Measurements from ENCODE around the gene UACA.

The UACA gene

DNA sequence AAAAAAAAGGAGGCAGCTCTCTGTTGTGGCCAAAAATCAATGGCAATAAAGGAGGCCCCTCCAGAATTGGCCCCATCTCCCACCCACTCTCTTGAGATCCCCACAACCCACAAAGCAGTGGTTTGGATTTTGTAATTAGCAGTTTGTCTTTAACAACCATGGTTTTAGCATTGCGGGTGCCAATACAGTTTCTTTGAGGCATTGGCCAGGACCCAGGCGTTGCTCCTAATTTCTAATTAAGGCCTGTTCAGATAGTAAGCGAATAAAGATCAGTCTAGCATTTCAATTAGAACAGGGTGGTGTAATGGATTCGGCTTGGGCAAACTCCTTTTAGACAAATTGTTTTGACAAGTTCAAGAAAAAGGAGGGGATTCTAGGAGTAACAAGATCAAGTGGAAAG is 23.6 kb upstream of the UACA start:
- DNase-seq: no peak

DNA sequence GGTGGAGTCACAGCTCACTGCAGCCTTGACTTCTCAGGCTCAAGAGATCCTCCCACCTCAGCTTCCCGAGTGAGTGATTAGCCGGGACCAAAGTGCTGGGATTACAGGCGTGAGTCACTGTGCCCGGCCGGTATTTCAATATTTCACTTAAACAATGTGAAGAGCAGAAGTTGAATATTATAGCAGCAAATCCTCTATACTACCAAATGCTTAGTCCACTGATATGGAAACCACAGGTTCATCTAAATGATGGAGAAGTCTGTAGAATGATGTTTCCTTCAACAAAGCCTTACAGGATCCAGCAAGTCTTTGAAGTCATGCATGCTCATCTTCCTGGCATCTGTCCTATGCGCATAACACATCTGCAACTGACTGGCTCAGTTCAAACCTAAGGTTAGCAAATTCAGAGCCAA is 20.3 kb upstream of the UACA start:
- DNase-seq: no peak

DNA sequence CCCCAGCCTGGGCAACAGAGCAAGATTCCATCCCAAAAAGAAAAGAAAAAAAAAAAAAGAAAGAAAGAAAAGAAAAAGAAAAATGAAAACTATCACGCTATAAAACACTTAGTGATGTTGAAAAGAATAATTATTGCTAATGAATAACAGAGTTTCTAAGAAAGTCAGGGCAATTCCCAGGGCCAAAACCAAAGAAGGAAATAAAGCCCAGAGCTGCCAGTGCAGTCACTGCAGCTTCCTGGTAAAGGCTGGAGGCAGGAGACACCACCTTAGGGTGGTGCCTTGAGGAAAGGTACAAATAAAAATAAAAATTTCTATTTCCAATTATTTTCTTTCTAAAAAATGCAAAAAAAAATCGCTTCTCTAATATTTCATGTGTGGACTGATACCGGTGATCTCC is 19.7 kb upstream of the UACA start:
- no peak for DNase-seq

DNA sequence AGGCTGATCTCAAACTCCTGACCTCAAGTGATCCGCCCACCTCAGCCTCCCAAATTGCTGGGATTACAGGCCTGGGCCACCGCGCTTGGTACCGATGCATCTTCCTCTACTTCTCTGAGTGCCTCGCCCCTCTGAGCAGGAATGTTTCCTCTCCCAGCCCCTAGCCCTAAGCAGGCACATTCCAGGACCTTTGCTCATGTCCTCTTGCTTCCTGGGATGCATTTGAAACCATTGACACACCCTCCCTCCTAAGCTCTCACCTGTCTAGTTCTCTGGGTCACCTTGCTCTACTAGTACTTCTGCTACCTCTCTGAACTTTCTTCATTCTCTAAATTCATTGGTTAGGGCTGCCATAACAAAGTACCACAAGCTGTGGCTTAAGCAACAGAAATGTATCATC is 17.9 kb upstream of the UACA start:
- no peak for DNase-seq

DNA sequence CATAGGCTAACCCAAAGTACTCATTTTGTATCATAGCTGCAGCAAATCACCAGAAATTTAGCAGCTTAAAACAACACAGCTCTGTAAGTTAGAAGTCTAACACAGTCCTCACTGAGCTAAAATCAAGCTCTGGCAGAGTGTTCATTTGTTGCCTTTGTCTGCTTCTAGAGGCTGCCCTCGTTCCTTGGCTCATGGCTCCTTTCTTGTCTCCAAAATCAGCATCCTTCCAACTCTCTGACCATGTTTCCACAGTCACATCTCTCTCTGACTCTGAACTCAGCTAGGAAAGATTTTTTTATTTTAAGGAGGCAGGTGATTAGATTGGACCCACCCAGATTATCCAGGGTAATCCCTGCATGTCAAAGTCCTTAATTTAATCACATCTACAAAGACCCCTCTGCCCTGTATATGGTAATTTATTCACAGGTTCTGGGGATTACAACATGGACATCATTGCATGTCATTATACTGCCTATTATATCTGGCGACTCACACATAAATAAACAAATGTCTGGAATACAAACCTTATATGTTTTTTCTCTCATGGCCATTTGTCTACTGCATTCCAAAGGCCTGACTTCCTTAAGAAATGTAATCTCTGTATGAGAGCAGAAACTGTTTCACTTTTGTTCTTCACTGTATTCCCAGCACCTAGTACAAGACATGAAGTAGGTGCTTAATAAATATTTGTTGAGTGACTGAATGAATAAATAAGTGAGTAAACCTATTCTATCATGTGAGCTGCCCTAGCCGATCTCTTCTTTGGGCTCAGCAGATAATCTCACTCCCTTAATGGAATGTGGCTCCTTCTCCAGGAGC is 15.1 kb upstream of the UACA start:
- DNase-seq: no peak

DNA sequence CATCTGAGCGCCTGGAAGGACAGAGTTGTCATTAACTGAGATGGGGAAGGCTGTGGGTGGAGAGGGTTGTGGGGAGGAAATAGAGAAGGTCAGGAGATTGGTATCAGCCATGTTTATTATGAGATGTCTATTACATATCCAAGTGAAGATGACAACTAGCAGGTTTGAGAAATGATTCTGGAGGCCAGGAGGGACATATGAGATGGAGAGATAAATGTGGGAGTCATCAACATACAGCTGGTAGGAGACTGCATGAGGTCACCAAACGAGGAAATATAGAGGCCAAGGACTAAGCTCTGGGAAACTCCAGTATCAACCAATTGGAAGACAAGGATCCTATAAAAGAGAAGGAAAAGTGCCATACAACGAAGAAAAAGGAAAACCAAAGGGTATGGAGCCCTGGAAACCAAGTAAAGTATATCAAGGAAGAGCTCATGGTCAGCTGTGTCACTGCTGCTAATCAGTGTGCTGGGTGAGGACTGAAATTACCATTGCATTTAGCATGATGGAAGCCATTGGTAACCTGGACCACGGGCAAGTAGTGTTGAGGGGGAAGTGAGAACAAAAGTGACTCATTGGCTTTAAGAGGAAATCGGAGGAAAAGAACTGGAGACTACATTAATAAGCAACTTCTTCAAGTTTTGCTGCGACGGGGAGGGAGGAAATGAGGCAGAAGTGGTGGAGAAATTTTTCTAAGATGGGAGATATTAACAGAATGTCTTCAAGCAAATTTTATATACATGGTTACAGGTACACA is 14.0 kb upstream of the UACA start:
- DNase-seq: no peak

DNA sequence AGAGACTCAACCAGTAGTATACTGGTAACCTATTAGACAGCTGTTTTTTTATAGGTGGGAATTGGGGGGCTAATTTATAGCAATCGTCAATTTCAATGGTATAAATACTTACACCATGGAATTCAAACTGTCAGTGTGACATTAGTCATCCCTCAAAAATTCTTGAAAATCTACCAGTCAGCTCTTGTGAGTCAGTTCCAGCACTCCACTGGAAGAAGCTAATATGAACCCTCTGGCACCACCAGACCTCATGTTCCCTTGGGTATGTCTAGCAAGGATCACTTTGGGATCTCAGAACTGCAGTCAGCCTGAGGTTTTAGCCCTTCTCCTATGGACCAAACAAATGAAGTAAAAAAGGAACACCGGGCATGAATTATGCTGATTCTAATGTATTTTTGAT is 11.8 kb upstream of the UACA start:
- no peak for DNase-seq

DNA sequence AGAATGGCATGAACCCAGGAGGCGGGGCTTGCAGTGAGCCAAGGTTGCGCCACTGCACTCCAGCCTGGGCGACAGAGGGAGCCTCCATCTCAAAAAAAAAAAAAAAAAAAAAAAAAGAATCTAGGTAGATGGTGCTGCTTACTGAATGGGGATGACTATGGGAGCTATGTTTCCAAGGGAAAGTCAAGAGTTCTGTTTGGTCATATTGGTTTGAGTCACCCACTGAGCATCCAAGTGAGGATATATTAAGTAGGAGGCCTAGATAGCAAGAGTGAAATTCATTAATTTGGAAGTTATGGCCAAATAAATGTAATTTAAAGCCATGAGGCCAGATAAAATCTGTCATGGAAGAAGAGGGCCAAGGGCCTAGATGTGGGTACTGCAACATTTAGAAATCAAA is 9.0 kb upstream of the UACA start:
- no peak for DNase-seq

DNA sequence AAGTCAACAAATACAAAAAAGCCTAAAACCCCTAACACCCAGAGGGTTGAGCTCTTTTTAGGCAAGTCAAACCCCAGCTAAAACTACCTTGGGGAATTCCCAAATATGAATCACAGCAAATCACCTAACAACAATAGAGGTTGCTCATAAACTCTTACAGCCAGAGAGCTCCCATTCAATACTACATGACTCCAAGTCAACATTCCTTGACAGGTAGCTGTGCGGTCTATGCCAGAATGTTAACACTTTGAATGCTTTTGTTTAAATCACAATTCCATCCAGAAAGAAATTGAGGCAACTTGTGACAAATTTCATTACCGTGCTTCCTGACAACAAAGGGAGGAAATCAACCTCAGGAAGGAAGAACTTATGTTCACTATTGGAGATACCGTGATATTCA is 7.5 kb upstream of the UACA start:
- no peak for DNase-seq

DNA sequence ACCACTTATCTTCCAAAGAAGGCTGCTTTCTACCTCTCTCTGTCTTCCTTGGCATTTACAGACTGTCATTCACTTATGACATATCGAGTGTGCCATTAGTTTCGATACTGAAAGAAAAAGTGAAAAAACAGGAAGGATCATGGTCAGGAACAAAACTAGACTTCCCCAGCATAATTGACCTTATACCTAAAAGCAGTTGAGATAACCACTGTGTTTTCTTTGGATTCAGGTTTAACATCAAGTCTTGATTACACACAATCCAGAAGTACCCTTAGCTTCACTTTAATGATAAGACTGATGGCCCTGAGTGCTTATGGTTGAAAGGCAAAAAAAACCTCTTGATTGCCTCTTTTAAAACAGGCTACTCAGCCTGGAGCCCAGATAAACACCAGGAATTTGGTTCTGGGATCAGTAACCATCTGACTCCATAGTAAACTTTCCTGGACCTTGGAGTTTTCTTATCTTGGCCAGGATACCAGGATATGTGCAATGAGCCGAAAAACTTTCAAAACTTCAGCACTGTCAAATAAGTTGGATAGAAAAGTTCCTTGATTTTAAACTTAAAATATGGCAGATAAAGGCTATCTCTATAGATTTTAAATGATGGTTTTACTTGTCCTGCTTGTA is 5.0 kb upstream of the UACA start:
- no peak for DNase-seq

DNA sequence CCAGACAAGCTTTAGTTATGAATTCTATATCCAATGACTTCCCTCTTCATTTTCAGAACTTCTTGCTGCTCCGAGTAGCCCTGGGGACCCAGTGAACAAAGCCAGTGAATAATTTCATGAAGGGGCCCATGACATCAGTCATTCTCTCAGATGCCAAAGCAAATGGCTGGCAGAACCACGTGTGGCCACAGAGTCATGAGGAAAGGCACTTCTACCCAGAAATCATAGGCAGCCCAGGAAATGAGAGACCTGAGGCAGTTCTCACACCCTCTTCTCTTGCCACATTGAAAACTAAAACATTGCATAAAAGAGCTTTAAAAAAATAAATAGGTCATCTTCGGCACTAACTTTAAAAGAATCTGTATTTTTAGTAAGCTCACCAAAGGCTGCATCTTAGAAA is 4.3 kb upstream of the UACA start:
- DNase-seq: no peak

DNA sequence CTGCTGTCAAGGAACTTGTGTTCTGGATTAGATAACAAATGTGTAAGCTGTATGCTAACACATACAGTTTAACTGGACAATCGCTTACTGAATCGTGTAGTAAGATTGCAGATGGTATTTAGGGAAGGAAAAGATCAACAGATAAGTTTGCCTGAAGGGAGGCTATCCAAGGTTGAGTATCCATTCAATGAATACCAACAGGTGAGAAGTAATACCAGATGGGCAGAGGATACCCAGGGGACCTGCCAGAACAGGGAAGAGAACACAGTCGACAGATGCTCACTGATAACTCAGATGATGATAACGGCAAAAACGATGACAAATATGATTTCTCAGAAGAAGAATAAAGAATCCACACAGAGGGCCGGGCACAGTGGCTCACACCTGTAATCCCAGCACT is 3.2 kb upstream of the UACA start:
- DNase-seq: no peak

DNA sequence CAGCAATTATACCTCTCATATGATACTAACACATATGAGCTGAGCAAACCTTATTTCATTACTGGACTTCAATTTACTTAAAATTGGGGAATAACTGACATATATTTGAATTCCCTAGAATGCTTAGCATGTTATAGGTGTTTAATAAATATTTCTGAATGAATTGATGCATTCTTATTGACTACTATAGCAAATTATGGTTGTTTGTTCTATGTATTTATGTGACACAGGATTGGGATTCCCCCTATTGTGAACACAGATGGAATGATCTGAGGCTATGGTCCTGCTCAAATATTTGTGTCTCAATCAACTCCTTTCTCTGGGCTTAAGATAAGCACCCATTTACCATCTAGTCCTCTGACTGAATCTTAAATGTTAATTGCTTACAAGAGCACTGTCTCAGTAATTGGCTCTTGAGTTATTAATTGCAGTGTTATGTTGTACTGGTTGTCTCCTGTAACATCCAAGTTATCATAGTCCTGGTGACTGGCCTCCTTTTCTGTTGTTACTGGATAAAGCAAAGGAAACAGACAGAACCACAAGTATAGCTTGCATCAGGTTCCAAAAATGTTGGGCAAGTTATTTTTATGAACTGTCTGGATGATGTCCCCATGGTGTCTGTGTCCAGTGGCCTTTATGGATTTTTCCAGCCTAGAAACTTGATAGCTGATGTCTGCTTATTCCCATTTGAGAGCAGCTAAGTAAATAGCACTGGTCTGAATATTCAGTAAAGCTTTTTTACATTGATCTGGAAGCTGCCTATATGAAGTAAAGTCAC is 2.3 kb upstream of the UACA start:
- DNase-seq: no peak

DNA sequence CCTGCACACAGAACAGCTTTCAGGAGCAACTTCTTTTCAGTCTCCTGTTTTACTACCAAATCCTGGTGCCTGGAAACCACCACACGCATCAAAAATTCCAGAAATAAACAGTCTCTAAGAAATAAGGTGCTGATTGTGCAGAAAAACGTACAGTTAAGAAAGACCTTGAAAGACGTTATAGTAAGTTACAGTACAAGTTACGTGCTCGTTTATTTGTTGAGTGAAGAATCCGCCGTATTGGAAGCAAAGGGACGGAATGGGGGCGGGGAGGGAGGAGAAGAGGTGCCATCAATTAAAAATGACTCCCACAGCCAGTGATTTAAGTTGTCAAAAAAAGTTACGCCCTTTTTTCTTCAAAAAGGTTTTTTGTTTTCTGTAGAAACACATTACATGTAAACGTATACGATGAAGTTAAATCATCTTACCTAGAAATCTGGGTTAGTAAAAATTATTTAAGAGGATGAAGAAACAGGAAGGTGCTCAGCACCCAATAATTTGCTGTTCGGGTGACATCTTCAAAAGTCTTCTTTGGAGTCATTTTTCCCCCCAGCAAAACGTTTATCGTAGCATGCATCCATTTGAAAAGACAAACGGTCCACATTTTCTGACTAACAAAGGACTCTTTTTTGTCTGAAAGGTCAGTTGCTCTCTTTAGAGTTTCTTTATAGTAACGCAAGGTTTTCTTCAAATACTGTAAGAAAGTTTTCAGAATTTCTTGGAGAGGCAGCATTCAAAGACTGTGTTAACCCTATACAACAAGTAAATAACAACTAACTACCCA is 782 bp upstream of the UACA start:
- no peak for DNase-seq

DNA sequence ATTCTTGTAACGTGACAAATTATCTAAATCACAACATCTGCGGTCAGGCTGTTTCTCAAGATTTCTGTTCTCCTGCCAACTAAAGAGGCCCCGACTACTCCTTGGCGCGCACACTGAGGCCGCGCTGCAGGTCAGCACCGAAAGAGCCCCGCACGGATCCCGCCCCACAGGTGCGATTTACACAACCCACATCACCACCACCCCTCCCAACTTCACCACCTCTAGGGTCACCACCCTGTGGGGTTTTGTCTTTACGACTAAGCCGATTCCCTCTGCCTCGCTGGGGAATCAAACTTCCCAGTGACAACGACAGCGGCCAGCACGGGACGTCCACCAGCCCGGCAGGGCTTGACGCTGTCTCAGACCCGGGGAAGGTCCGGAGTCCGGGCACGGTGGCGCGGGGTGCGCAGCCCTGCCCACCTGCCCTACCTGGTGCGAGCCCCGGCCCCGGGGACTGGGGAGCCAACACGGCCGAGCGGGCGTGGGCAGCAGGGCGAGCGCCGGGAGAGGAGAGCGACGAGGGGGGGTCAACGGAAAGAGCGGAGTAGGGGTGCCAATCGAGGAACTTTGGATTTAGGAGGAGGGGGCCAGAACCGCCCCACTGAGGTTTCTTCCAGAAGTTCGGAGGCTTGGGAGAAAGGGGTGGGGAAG is 764 bp downstream of the UACA start:
- no peak for DNase-seq

DNA sequence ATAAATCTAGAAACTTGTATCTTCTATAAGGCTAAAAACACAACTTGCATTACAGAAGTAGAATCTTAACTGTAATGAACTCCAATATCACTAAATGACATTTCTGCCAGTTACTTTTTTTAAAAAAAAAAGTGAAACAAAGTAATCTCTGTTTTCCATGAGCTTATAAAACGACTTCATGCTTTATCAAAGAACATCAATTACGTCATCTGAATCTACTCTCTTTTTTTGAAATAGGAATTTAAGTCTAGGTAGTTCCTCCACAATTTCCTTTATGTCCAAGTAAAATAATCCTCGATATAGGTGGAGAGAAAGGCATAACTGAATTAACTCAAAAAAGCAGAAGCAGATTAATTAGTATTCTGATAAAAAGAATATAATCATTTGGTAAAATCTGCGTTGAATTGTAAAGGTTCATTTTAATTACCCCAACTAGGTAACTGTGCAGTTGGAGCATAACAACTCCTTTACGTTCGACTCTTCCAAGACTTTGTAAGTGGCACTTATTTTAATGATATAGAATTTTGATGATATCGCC is 1.4 kb downstream of the UACA start:
- DNase-seq: no peak

DNA sequence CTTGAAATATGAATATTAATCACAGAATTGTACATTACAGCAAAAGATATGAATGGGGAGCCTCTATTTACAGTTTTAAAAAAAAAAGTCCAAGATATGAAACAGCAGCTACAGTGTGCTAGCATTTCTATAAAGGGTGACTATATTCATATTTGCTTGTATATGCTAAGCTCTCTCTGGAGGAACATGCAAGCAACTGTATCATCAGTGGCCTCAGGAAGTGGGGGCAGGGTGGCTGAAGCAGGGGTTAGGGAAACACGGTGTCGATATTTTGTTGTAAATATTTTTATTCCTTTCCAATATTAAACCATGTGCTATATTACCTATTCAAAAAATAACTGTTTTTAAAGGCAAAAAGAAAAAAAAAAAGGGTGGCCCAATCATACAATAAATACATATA is 2.3 kb downstream of the UACA start:
- DNase-seq: no peak

DNA sequence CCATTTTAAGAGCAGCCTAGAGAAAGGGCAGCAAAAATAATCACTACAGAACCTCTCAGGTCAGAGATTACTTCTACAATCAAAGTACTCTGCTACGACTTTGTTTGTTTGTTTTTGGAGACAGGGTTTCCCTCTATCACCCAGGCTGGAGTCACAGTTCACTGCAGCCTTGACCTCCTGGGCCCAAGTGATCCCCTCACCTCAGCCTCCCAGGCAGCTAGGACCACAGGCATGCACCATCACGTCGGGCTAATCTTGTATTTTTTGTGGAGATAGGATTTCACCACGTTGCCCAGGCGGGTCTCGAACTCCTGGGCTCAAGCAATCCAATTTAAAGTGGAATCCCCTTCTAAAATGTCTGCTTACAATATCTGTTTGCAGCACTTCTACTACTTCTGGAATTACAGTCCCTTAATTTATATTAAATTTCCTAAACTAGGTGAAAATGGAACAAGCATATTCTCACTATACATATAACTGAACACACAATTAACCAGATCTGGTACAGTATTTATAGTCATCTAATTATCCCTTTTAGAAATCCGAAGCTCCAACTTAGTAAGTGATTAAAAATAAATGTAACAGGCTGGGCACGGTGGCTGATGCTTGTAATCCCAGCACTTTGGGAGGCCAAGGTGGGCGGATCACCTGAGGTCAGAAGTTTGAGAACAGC is 4.4 kb downstream of the UACA start:
- no peak for DNase-seq

DNA sequence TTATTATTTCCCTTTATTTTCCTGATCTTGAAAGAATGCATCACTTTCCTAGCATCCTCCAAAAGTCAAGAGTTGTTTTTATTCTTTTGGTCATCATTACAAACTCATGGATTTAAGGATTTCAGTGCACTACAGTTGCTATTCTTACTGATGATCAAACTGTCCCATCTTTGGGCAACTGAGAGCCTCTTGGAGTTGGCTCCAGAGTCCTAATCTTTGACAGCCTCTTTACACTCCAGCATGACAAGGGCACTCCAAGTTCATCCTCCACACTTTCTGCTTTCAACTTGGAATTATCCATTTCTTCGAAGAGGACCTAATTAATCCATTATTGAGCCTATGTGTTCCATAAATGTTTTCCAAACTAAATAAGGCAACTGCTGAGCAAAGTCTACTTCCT is 5.7 kb downstream of the UACA start:
- DNase-seq: no peak

DNA sequence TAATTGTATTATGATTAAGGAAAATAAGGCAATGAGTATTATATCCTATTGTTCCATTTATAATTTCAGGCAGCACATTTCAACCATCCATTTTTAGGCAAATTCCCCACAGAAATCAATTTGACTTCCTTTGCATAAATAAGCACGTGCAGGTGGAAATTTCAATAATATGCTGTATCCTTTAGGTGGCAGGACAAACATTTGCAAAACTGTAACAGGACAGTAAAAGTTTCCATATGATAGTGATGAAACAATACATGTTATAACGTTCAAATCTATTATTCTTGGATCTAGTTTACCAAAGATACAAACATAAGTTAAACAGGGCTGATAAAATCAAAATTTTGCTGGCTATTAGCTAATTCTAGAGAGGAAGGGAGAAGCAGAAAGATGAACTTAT is 8.5 kb downstream of the UACA start:
- no peak for DNase-seq

Data from activated effector memory CD4-positive, alpha-beta T cell treated with anti-CD3 and anti-CD28 coated beads, Interleukin-2, amount 50 U/mL, for 16 hours (primary cell).